Panc1 (cell line): ENCODE data around the gene ADD1. TPM values are rescaled to one million over a fixed set of nuclear protein-coding genes. Genes with fewer than 3 reads are reported as not detected.

Experiments
- ATAC-seq: fragments of 200-7000 bp; cut with Tn5 transposase; 2 replicates; pipeline ENCODE4 v1.9.1; 2020; ENCODE audit warnings: mild to moderate bottlenecking, moderate library complexity
- BruUV-seq: library from RNA; stranded (reverse); fragments of 400-500 nt; replicated peaks from 2 replicates; lab custom pipeline; 2021; lab: Mats Ljungman, UMichigan
- CTCF ChIA-PET: fragments of 300-600 bp; sonication (Branson Sonifier 250); formaldehyde crosslinking; loops from one replicate; lab custom pipeline; 2022; ENCODE audit warnings: antibody characterized with exemption; lab: Charles Lee
- POLR2A ChIA-PET: fragments of 300-600 bp; sonication (Branson Sonifier 250); formaldehyde crosslinking; loops from one replicate; lab custom pipeline; 2022; ENCODE audit warnings: antibody characterized with exemption; lab: Charles Lee
- DNase-seq: peaks from one replicate; pipeline ENCODE4 v3.0.0-alpha.2; 2010; ENCODE audit warnings: low read depth, low spot score
- H3K27ac ChIP-seq: 2 replicates; pipeline ENCODE4 v1.5.1; 2011; ENCODE audit warnings: mild to moderate bottlenecking, low read length, inconsistent platforms
- H3K27me3 ChIP-seq: fragments of 200-500 bp; sonication (Bioruptor generic); 2 replicates; pipeline ENCODE4 v1.6.0; 2014; ENCODE audit warnings: low read length, inconsistent platforms; ENCODE audit not compliant: control insufficient read depth, insufficient read depth
- H3K36me3 ChIP-seq: fragments of 200-500 bp; sonication (Bioruptor generic); 2 replicates; pipeline ENCODE4 v1.5.1; 2014; ENCODE audit warnings: inconsistent platforms, mild to moderate bottlenecking, low read length, moderate library complexity; ENCODE audit not compliant: control insufficient read depth, insufficient read depth
- H3K4me1 ChIP-seq: 2 replicates; pipeline ENCODE4 v1.5.1; 2011; ENCODE audit warnings: inconsistent platforms, mild to moderate bottlenecking, low read length, moderate library complexity; ENCODE audit not compliant: control insufficient read depth, insufficient read depth
- H3K4me3 ChIP-seq, 2 experiments: 2 replicates each; pipeline ENCODE4 v1.5.1; 2011 to 2012; ENCODE audit warnings: low read depth in 2 of 2, low read length in 2 of 2, mild to moderate bottlenecking in 2 of 2, inconsistent platforms in 1 of 2, moderate library complexity in 1 of 2
- H3K9me3 ChIP-seq: fragments of 200-500 bp; sonication (Bioruptor generic); 2 replicates; pipeline ENCODE4 v1.5.1; 2014; ENCODE audit warnings: low read depth, mild to moderate bottlenecking, inconsistent platforms, low read length, moderate library complexity; ENCODE audit not compliant: control insufficient read depth, insufficient read depth
- CTCF ChIP-seq: fragments of 450-650 bp; IDR thresholded peaks from 2 replicates; pipeline ENCODE4 v1.5.1; 2017; ENCODE audit warnings: mild to moderate bottlenecking
- POLR2AphosphoS5 ChIP-seq: IDR thresholded peaks from 2 replicates; pipeline ENCODE4 v1.6.1; 2012; ENCODE audit warnings: mild to moderate bottlenecking, low read depth, low read length, moderate library complexity
- REST ChIP-seq, 2 experiments: IDR thresholded peaks; 2 replicates each; pipeline ENCODE4 v1.6.1; 2011 to 2012; ENCODE audit warnings: low read depth in 2 of 2, control low read depth in 1 of 2, low read length in 1 of 2, mild to moderate bottlenecking in 1 of 2, moderate library complexity in 1 of 2; ENCODE audit not compliant: insufficient read depth in 1 of 2
- SIN3A ChIP-seq: IDR thresholded peaks from 2 replicates; pipeline ENCODE4 v1.6.1; 2012; ENCODE audit warnings: low read depth, mild to moderate bottlenecking, low read length, moderate library complexity, borderline replicate concordance; ENCODE audit not compliant: insufficient read depth
- TCF7L2 ChIP-seq: IDR thresholded peaks from 2 replicates; pipeline ENCODE4 v1.6.1; 2011; ENCODE audit warnings: mild to moderate bottlenecking, low read depth, low read length, inconsistent platforms
- in situ Hi-C: cut with HindIII; loops from 2 replicates; pipeline ENCODE4 v1.10.0; 2016; ENCODE audit warnings: low sequenced_read_pairs, low pct_unique_long_range_greater_than_20kb
- intact Hi-C: fragments of 100-400 bp; cut with micrococcal nuclease; formaldehyde crosslinking; loops from one replicate; pipeline ENCODE4 v1.10.0; 2022; ENCODE audit not compliant: unreplicated experiment
- total RNA-seq: library from RNA; stranded (reverse); gene quantifications from one replicate; pipeline ENCODE4 v1.2.1, GENCODE V29; 2021; ENCODE audit not compliant: unreplicated experiment

ADD1 gene
- total RNA-seq, 1 experiment from 2014 or later, result 158 TPM

GRCh38 chr4:2800691-2801596 is 42.7 kb upstream of the ADD1 start:
- Histone ChIP-seq H3K27me3 (no peaks in the 10 kb centered on the region), H3K36me3 (no peaks in the 10 kb centered on the region), H3K9me3 (no peaks in the 10 kb centered on the region), H3K27ac (peak overlapping the region; percentile 89), H3K4me3 (peak overlapping the region; percentile 29 to 57), H3K4me1 (peaks cover 75% of the 10 kb centered on the region)
- CTCF ChIA-PET, result no interaction called here
- TF ChIP-seq CTCF (no peak), POLR2AphosphoS5 (no peak; the same call in 1 of the 2 replicates), REST (IDR thresholded peaks at IDR 0.05; ENCODE audit: insufficient read depth in 1 of 2, low read depth in 2 of 2, low read length in 1 of 2) (no peak), SIN3A (no peak), TCF7L2 (no peak)
- peak; percentile 7; the same call in 1 of the 2 replicates for ATAC-seq
- POLR2A ChIA-PET, result no interaction called here
- in situ Hi-C loops, result no loop called here
- BruUV-seq, result no TSS peak
- intact Hi-C loops, result no loop called here
- no peak for DNase-seq

- H3K9me3 ChIP-seq, result no peaks in the 10 kb centered on the region
- ChIA-PET POLR2A (no interaction called here), CTCF (no interaction called here)
- no peak overlapping the region for H3K4me3 ChIP-seq
- no TSS peak for BruUV-seq
- peak overlapping the region; percentile 39; the same call in 1 of the 2 replicates for H3K27ac ChIP-seq
- intact Hi-C loops, result no loop called here
- H3K4me1 ChIP-seq, result peaks cover 56% of the 10 kb centered on the region
- in situ Hi-C loops, result no loop called here
- no peak for ATAC-seq
- TF ChIP-seq REST (IDR thresholded peaks at IDR 0.05; ENCODE audit: insufficient read depth in 1 of 2, low read depth in 2 of 2, low read length in 1 of 2), result no peak
- TF ChIP-seq SIN3A, result no peak
- TF ChIP-seq POLR2AphosphoS5, result no peak
- no peak for TF ChIP-seq CTCF
- no peak for TF ChIP-seq TCF7L2
- H3K36me3 ChIP-seq, result no peaks in the 10 kb centered on the region
- no peak for DNase-seq
- H3K27me3 ChIP-seq, result no peaks in the 10 kb centered on the region
Measured at GRCh38 chr4:2802618-2803531, 40.8 kb upstream of the ADD1 start.
